AG04449 (cell line): ENCODE data around the gene NACAD.

Experiments
- CTCF ChIA-PET: fragments of 350-600 bp; formaldehyde crosslinking; extraction: SDS; loops from one replicate; lab custom pipeline; 2021; ENCODE audit warnings: antibody characterized with exemption; lab: Yijun Ruan, JAX
- POLR2A ChIA-PET: fragments of 400-600, 350-600 bp; formaldehyde crosslinking; extraction: SDS; loops from one replicate; lab custom pipeline; 2020; ENCODE audit warnings: antibody characterized with exemption, inconsistent platforms; lab: Yijun Ruan, JAX
- DNase-seq: peaks from one replicate; pipeline ENCODE4 v3.0.0-alpha.2; 2010; ENCODE audit warnings: low read depth, low spot score
- H3K4me3 ChIP-seq: 2 replicates; pipeline ENCODE4 v1.5.1; 2011; ENCODE audit warnings: low read depth, mild to moderate bottlenecking, control low read depth, low read length
- TF ChIP-seq, protein P1 (sequence below): IDR thresholded peaks from one replicate; pipeline ENCODE4 v1.5.1; 2011; ENCODE audit warnings: mild to moderate bottlenecking, moderate library complexity, low read length, control low read depth, inconsistent platforms; ENCODE audit not compliant: insufficient read depth; ENCODE audit errors: missing control alignments

NACAD gene

DNA sequence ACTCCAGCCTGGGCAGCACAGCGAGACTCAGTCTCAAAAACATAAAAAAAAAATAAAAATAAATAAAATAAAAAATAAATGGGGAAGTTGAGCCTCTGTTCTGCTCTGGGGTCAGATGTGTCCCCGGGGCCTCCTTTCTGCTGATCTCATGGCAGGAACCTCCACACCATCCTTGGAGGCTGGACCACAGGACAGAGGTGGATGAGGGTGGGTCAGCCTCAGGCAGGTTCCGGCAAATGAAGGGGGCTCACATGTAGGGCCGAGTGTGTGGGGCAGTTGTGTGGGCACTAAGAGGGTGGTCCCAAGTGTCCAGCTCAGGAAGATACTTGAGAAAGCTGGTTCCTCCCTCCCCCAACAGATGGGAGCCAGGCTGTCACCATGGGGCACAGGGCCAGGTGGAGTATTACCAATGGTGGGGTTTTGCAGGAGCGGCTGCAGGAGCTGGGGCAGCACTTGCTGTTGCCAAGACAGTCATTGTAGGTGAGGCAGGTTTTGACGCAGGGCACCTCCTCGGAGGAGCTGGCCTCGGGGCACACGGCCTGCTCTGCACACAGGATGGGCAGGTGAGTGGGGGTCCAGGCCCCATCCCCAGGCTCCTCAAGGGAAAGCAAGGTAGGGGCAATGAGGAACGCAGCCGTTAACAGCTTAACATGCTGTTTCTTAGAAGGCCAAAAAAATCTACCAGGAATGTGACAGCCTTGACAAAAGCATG is 36.6 kb upstream of the NACAD start:
- TF ChIP-seq, protein P1, sequence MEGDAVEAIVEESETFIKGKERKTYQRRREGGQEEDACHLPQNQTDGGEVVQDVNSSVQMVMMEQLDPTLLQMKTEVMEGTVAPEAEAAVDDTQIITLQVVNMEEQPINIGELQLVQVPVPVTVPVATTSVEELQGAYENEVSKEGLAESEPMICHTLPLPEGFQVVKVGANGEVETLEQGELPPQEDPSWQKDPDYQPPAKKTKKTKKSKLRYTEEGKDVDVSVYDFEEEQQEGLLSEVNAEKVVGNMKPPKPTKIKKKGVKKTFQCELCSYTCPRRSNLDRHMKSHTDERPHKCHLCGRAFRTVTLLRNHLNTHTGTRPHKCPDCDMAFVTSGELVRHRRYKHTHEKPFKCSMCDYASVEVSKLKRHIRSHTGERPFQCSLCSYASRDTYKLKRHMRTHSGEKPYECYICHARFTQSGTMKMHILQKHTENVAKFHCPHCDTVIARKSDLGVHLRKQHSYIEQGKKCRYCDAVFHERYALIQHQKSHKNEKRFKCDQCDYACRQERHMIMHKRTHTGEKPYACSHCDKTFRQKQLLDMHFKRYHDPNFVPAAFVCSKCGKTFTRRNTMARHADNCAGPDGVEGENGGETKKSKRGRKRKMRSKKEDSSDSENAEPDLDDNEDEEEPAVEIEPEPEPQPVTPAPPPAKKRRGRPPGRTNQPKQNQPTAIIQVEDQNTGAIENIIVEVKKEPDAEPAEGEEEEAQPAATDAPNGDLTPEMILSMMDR = no peak
- DNase-seq = no peak
- H3K4me3 ChIP-seq = no peak overlapping the region
- CTCF ChIA-PET = interaction anchor here (0.9 to 3.3 kb wide), 2 partner anchors 10 to 152 kb away, joined by 3 to 25 read pairs; no protein-coding TSS in a partner anchor
- POLR2A ChIA-PET = no interaction called here

DNA sequence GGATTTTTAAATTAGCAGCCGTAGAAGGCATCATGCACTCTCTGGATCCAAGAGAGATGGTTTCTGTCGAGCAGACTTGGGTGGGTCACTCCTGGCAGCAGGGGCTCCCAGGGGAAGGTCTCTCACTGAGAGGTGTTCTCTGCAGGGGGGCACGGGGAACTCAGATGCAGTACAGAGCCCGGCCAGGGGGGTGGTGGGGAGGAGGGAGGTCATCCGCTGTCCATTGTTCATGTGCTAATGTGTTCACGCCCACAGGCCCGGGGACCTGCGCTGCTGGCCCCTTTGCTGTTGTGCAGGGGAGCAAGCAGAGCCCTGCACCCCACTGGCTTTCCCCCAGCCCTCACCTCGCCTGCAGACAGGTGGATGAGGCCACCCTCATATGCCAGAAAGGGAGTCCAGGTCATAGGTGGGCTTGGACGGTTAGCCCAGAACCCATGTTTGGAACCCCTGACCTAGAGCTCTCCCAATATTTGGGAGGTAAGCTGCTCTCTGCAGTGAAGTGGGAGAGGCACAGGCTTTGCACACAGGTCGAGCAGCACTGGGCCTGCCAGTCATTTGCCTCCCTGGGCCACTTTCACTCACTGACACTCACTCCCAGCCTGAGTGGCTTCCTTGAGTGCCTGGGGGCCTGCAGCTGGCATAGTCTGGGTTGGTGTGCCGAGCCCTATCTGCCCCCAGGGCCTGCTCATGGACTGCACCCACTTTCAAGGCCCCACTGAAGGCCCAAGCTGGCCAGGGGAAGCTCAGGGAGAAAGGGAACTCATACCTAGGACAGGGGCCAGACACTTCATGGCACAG is 35.3 kb upstream of the NACAD start:
- TF ChIP-seq, protein P1 = no peak
- ChIA-PET POLR2A (no interaction called here), CTCF (interaction anchor here (3.3 kb wide), 1 partner anchor 11 kb away, joined by 25 read pairs; no protein-coding TSS in a partner anchor)
- DNase-seq = no peak
- no peak overlapping the region for H3K4me3 ChIP-seq

DNA sequence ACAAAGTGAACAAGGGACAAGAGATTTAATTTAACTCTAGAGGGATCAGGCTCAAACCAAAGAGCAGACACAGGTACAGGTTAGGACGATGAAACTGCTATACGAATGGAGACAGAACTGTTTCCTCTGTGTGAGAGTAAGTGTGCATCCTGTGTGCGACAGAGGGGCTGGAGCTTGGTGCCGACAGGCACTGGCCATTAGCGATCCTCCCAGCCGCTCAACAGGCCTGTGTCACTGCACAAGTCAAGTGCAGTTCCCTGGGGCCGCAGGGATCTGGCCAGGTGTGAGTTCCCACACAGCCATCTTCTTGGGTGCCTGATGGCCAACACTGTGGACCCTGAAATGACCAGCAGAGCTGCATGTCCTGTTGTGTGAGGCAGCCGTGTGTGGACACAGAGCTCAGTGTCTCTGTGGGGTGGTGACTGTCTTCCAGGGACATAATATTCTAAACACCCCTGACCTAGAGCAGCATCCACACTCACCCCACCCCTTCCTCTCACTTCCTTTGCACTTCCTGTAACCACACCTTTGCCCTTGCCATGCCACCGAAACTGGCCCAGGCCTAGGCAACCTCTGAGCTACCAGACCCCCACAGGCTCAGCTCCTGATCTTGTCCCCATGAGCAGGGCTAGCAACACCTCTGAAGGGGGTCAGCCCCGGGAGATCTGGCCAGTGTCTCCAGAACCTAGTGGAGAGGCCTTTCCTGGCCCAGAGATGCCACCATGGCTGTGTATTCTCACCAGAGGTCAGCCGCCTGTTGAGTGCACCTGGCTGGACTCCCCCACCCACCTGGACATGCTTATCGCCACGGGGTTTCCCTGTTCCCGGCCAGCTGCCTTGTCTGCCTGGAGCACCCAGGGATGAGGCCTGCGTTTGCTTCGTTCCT is 34.4 kb upstream of the NACAD start:
- CTCF ChIA-PET = interaction anchor here (3.3 kb wide), 1 partner anchor 12 kb away, joined by 25 read pairs; no protein-coding TSS in a partner anchor
- no peak overlapping the region for H3K4me3 ChIP-seq
- DNase-seq = no peak
- TF ChIP-seq, protein P1 = no peak
- POLR2A ChIA-PET = no interaction called here

DNA sequence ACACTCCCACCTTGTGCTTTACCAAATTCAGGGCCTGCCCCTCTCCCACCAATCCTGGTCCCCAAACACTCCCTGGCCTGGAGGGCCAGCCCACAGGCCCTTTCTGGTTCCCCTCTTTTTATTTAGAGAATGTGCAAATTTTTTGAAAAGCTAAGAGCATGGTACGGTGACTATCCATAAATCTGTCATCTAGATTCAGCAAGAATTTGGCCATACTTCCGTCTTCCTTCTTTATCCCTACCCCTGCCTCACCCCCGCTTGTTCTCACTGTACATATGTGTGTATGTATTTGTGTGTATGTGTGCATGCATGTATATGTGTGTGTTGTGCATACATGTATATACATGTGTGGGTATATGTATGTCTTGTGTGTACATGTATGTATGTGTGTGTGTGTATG is 30.8 kb upstream of the NACAD start:
- CTCF ChIA-PET = interaction anchor here (3.4 kb wide), 1 partner anchor 16 kb away, joined by 11 read pairs; no protein-coding TSS in a partner anchor
- TF ChIP-seq, protein P1 = no peak
- no peak overlapping the region for H3K4me3 ChIP-seq
- POLR2A ChIA-PET = no interaction called here
- no peak for DNase-seq

DNA sequence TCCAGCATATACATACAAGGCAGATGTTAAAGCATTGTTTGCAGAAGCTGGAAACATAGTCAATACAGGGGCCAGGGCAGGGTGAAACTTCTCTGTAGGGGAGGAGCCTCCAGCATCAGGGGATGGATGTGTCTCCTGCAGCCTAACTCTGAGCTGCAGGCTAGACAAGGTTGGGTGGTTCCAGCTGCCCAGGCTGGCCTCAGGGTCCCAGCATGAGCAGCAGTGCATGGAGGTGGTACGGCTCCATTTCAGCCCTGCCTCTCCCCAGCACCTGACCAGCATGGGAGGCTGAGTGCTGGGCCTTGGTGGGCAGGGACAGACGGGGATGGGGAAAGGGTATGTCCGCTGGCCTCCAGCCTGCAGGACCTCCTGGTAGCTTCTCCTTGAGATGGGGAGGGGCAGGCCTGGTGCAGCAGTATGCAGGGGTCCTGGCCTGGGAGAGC is 30.1 kb upstream of the NACAD start:
- no peak overlapping the region for H3K4me3 ChIP-seq
- ChIA-PET CTCF (interaction anchor here (3.4 kb wide), 1 partner anchor 17 kb away, joined by 11 read pairs; no protein-coding TSS in a partner anchor), POLR2A (no interaction called here)
- no peak for DNase-seq
- TF ChIP-seq, protein P1 = no peak
